Activated T-cell treated with anti-CD3 and anti-CD28 coated beads, Interleukin-2, amount 50 U/mL, for 1 hour (primary cell): ENCODE measurements around the gene SASH1.

Experiments
- DNase-seq: peaks from one replicate; pipeline ENCODE4 v3.0.0-alpha.2; 2020

Gene SASH1

DNA sequence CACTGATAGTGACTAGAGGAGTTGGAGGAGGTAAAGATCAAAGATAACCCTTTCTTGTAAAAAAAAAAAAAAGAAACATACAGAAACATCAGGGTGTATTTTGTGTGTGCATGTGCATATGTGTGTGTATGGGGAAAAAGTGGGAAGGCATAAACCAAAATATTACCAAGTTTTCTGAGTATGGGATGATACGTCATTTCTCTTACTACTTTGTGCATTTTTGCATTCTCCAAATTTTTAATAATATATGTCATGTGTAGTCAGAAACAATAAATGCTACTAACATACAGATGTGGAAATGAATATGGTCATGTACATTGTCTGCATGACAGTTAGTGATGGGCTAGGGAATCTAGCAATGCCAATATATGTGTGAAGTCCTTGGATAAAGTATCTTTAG lies 161.1 kb downstream of the SASH1 start:
- DNase-seq = no peak

DNA sequence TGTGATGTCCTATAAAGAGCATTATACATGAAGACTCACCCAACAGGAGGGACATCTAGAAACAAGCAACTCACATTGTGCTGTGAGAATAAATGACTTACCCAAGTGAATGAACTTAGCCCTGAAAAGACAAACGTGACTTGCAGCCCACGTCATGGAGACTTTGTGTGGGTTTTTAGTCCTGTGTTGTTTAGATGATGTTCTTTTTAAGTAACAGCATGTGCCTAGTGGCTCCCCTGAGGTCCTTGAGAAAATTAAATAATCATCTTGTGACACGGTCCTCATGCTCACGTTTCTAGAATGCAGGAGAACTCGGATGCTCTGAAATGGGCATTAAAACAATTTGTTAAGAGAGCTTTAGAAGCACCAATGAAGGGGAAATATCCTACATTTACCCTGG lies 165.1 kb downstream of the SASH1 start:
- DNase-seq = no peak

DNA sequence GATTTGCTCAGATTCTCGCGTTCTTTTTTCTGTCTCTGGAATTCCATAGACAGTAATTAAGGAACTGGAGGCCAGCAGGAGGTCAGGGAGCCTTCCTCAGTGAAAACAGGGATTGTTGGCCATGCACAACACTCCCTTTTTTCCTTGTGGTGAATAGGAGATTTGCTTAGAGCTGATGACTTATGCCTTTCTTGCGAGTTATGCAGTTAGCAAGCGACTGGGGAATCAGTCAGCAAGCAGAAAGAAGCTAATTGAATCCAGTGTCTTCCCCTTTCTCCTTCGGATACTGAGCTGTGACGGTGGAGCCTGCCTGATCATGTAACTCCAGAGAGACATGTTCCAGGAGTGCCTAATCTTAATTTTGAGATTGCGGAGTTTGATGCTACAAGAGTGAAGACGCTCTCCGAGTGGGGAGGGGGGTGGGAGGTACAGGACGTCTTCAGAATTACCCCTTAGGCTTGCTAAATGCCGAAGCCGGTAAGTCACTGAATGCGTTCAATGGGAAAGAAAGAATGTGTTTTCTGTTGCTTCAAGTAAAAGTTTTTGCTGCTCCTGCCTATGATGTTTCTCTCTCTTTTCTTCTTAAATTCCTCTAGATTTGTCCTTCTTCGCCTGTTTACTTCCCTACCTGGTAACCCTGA lies 165.9 kb downstream of the SASH1 start:
- no peak for DNase-seq

DNA sequence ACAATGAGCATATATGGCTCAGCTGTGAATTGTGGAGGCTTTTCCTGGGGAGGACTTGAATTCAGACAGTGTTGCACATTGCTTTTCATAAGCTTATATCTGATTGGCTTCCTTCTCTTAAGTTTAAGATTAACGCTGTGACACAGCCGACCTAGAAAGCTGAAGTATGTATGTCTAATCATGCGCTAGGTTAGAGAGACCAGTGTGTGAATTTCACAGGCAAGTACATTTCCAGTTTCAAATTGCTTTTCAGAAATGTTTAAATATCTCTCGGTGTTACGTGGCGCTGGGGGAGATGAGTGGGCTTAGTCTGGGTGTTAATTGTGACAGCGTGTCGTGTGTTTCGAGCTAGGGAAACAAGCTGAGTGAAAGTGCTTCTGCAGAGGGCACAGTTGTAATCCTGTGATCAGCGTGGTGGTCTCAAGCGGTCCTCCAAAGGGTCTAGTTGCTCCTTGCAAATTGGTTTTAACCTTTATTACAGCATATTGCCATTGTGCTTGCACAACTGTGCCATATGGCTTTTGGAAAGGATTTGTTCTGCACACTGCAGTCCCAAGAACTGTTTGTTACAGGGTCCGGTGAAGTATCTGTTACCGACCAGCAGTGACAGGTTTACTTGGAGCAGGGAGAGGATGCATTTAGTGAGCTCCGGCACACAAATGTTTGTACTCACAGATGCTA lies 166.6 kb downstream of the SASH1 start:
- no peak for DNase-seq

DNA sequence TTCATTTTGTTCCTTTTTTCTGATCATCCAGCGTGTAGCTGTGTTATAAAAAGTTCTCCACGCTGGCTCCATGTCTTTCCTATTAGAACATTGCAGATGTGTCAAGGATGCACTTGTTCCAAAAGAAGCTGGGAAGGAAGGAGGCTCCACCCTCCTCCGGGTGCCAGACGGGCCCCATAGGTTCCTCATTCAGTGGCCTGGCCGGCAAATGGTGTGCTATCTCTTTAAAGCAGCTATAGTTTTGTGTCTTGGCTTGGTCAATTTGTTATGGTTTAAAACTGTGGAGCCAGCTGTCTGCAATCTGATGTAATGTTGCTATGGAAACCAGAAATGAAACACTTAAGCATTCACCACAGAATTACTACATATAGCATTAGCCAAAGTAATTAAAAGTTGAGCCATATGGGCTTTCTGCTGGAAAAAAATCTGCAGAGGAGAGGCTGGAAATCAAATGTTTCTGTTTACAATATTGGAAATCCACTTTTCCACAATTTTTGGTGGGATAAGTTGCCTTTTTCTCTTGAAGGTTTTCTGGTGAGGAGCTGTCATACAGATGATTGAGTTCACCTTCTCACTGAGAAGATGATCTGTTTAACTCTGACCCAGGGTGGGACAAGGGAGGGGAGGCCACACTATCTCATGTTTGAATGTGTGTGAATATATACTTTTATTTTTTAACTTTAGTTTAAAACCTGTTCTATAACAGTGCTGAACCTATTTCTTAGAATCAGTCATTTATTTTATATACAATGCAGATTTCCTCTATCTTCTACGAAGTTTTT lies 167.4 kb downstream of the SASH1 start:
- no peak for DNase-seq

DNA sequence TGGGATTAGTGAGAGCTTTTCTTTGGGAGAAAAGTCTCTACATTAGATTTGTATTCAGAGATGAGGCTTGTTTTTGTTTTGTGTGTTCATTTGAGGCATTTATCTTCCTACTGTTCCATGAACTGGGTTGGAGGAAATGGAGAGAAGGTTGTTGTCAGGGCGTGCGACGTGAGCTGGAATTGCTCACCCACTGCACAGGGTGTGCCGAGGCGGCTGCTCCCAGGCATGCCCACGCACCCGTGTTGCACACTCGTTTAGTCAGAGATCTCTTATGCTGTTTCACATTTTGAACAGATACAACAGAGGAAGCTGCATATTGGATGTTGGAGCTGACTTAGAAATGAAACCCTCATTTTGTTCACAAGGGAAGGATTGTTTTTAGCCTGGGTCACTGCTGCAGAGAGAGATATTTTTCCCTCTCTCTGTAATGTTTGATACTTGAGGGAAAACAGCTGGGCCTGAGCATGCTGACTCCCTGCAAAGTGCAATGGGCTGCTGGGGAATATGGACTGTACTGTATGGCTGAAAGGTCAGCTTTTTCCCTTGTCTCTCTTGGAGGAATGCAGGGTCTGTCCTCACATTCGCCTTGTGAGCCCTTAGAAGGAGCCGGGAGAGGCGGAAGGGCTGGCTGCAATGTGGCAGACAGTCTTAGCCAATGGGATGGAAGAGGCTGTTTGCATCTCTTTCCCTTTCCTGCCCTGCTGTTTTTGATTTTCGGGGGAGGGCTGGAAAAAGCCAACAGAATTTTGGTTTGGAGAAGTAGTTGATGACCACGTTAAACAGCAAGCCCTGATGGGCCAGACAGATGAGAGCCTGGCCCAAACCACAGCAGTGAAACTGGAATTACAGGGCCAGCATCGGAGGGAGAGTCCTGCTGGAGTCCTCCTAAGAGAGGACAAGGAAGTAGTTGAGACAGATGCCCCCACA lies 170.8 kb downstream of the SASH1 start:
- no peak for DNase-seq

DNA sequence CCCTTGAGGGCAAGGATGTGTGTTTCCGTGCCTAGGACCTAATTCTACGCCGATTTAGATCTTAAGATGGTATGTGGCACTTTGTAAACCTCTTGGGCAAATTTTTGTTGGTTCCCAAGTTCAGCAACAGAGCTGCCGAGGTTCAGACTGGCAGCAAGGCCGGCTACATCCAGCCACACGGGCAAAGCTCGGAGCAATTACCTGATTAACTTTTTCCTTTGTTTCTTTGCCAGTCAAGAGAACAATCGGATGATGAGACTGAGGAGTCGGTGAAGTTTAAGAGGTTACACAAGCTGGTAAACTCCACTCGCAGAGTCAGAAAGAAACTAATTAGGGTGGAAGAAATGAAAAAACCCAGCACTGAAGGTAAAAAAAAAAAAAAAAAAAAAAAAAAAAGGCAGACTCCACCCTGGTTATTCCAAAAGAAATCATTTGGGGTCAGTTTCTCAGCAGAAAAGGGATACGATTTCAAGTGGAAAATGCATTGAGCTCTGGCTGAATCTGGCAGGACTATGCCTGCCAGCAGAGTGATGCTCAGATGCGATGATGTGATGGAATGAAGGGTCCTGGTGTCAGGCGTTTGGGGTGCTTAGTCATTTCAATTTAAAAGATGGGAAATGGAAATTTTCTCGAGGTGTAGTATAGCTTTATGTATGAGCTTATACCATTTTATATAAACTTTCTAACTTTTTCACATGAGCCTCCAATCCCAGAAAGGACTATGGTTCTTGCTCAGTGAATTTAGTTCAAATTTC lies 171.6 kb downstream of the SASH1 start:
- no peak for DNase-seq

DNA sequence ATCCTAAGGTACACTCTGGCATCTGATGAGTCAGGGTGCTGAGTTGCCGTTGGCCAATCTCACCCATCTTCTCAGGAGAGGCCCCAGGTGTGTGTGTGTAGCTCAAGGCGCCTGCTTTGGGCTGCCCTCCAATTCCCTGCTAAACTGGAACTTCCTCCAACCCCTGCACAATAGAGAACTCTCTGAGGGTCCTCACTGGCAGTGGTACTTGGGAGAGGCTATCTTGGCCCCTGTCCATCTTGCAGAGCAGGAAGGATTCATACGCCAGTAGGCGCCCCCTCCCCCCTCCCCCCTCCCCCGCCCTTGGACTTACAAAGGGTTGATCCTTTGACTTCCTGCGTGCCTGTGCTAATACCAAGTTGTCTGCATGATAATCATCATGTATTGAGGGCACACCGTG lies 173.6 kb downstream of the SASH1 start:
- DNase-seq = no peak

DNA sequence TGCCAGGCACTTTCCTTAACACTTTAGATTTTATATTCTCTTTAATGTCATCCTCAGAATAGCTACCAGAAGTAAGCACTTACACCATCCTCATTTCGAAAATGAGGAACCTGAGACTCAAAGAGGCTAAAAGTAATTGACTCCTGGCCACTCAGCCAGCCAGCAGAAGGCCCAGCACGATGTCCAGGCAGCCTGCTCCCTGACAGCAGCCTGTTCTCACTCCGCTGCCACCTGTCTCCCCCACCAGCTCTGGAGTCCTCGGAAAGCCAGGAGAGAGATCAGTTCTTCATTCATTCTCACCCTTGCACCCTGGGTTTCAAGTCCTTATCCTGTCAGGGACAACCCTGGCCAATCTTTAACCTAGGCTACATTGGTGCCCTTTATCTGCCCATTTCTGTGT lies 174.0 kb downstream of the SASH1 start:
- no peak for DNase-seq

DNA sequence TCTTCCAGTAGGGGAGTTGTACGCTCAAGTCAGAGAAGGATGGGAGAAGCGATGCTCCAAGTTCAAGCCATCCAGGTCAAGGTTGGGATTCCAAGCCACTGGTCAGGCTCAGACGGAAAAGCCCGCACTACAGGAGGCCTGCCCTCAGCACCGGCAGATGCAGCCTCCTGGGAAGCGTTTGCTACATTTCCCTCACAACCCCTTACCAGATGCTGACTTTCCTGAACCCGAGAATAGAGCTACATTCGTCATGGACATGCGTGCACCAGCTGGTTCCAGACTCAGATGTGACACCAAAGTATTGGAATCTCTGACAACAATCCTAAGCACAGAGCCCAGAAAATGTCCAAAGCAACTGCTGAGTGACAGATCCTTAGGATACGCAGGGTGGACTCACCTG lies 174.8 kb downstream of the SASH1 start:
- no peak for DNase-seq

DNA sequence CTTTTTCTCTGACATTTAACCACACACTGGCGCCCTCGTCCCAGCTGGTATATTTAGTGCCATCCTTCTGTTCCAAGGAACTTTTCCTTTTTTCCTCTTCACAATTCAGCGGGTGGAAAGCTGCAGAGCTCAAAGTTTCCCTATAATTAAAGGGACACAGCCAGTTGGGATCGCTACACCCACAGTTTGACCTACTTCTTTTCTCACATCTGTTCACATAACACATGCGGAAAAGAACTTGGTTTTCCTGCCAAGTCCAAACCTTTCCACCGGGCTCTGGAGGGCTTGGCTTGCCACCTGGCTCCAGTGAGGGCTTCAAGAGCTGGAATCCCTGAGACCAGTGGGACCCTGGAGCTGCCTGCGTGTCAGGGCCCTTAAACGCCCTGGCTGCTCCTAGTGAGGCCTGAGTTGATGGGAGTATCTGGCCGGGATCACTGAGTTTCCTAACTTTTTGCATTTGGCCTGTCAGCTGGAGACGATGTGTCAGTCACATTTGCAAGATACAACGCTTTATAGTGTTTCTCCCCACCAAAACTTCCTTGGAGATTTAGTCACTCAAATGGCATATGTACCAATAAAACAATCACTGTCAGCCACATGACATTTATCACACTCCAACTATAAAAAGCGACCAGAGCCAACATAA lies 176.0 kb downstream of the SASH1 start:
- no peak for DNase-seq

DNA sequence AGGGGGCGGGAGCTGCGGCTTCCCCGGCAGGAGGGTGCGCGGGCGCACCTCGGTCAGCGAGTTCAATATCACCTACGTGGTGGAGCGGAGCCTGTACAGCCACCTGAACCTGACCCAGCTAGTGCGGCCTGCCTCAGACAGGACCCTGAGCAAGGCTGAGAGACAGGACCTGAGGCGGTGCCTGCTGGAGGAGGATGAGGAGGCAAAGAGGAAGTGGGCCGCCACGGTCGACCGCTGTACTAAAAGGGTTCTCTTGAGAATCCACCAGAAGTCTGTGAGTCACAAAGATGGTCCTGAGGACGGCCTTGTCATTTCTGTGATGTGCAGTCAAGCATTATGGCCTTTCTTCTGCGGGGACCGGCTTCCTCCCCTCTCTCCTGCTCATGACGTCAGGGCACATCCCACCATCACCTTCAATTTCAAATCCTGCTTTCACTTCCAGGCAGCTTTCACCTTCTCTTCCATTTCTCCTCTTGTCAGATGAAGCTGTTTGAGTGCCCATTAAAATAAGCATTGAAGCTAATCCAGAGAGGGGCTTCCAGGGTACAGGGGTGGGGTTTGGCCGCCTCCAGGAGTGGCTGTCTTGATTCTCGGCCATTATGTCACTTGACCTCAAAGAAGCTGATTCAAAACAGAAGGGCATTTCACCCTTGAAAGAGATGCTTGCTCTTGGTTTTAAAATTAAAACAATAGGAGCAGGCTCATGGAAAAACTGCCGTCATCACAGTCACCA lies 177.6 kb downstream of the SASH1 start:
- no peak for DNase-seq

DNA sequence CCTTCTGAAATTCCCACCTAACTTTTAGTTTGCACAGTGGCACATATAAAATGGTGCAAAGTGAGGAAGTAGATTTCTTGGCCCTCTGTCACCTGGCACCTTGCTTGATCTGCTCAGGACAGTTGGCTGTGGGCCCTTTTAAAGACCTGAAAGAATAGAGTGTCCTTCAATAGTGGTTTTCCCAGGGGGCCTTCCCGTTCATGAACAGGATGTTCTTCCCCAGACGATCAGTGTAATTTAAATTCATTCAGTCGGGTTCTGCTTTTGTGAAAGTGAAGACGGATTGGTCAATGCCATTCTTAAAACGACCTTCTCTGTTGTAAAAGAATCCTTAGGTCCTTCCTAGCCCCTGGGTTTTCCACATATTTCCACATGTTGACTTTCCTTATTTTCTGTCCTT lies 178.5 kb downstream of the SASH1 start:
- DNase-seq = no peak

DNA sequence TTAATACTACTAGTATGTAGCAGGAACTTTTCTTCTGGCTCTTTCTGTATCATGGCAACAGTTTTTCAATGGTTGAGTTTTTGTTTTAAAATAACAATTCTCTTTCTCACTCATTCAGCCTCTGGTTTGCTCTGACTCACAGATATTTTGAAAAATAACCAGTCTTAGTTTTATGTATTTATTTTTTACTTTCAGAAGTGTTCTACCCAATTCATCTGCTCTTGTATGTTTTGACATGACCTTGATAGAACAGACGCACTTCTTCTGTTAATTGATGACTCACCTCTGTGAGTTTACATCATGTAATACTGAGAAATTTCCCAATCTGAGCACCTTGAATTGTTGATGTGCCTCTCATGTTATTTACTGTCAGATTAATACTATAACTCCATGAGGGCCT lies 178.9 kb downstream of the SASH1 start:
- no peak for DNase-seq

DNA sequence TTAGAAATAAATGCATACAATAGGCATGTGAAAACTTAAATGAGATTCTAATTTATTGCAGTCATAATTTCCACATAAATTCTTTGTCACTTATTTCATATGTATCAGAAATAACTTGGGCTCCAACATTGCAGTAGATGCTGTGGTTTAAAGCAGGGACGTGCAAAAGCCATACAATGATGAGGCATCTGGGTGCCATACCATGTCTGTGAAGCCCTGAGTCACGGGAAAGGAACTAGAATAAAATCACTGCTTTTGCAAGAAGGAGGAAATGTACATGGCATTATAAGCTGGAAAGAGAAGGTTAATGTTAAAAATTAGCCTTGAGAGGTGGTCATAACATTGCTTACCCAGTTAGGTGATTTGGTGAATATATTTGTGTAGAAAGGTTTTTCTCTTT lies 180.4 kb downstream of the SASH1 start:
- DNase-seq = no peak

DNA sequence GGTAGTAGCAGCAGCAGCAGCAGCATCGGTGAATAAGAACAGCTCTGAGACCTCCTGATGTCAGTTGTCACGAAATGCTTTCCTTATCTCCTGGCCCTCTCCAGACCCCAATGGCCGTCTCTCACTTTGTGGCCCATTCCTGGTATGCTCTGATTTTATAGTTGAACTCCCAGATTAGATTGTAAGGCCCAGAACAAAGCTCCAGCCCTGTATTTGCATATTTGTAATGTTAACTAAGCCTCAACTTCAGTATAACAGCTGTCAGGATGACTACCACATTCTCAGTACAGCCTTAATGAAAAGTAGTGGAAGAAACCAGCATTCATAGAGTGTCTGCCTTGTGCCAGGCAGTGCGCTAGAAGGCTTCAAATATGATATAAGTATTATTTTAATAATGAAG lies 180.9 kb downstream of the SASH1 start:
- no peak for DNase-seq

DNA sequence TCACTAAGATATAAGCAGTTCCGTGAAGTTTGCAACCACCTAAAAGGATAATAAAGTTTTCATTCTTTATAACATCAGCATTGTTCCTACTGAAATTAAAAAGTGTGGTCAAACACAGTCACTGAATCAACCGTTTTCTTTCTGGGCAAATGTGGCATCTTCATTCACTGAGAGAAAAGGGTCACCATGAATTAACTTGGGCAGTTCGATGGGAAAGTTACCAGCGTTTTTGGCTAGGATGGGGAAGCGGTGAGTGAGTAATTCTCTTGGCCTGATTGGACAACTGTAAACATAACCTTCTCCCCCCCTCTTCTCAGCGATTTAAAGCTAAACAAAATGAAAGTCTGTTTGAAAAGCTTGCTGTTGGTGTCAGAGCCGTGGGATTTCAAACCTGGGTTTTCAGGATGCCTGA lies 181.8 kb downstream of the SASH1 start:
- DNase-seq = no peak

DNA sequence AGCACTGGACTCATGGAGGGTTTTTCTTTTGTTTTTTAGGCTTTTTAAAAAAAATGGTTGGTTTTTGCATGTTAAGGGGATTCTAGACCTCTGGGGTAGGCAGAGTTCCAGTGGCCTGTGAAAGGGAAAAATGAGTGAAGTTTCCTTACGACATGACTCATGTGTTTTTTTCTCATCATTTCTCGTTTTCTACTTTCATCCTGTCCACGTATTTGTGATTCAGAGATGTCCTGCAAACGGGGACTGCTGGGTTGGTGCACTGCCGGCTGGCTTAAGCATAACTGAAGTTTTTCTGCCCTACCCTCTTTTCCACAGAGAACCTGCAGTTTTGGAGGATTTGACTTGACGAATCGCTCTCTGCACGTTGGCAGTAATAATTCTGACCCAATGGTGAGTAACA lies 182.3 kb downstream of the SASH1 start:
- no peak for DNase-seq

DNA sequence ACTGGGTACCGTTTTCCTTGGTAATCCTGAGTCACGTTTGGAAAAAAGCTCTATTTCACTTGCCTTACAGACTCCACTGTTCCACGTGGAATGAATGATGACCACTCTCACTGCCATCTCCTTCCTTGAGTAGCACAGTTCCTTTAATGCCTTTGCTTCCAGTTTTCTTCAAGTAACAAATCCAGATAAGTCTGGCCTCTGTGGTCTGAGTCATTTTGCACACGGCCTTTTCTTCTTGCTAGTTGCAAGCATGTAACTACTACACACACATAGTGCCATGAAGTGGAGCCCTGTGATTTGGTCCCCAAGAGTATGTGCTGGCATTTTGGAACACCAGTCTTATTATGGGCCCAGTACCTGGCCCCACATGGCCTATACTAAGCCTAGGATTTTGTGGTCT lies 182.8 kb downstream of the SASH1 start:
- no peak for DNase-seq

DNA sequence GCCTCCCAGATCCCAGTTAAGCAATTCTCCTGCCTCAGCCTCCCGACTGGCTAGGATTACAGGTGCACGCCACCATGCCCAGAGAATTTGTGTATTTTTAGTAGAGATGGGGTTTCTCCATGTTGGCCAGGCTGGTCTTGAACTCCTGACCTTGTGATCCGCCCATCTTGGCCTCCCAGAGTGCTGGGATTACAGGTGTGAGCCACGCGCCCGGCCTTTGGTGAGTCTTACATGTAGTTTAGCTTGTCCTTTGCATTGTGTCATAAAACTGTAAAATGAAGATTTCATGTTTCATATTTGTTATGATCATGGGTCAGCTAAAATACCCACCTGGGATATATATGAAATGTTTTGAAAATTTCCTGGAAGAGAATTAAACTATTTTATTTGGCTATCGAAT lies 183.5 kb downstream of the SASH1 start:
- DNase-seq = no peak

DNA sequence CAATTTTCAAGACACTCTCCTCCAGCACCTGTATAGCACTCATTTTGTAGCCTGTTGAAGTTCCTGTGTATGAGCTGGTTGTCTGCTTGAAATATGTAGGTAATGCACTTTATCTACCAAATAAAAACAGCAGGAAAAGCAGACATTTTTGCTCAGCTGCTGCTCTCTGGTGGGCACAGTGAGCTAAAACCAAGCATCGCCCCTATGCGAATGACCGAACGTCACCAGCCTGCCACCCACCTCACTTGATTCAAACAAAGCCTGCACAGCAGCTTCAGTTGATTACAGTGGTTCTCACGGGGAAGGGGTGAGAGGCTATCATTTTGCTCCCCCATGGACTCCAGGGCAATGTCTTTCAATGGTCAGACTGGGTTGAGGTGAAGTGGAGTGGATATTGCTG lies 185.7 kb downstream of the SASH1 start:
- DNase-seq = no peak
